CD14-positive monocyte (primary cell): ENCODE data around the gene ATP6V0A4. TPM values are rescaled to one million over a fixed set of nuclear protein-coding genes. Genes with fewer than 3 reads are reported as not detected.

Source experiments
- DNase-seq, 3 donors: peaks; one replicate each; pipeline ENCODE4 v3.0.0-alpha.2; 2011 to 2022
- H2AFZ ChIP-seq: 2 replicates; pipeline ENCODE4 v1.6.0; 2012; ENCODE audit warnings: mild to moderate bottlenecking, low read depth, low read length, inconsistent platforms; ENCODE audit not compliant: insufficient read depth, poor library complexity, severe bottlenecking
- H3K27ac ChIP-seq, 2 donors: 1 replicate in 1 of 2; 2 replicates in 1 of 2; pipeline ENCODE4 v1.5.1; 2012 to 2013; ENCODE audit warnings: low read length in 2 of 2, control low read depth in 1 of 2, inconsistent platforms in 1 of 2, low read depth in 1 of 2, mild to moderate bottlenecking in 1 of 2
- H3K27me3 ChIP-seq, 2 donors: one replicate each; pipeline versions ENCODE4 v1.6.0 to v1.6.1; 2011 to 2013; ENCODE audit warnings: low read length in 2 of 2; ENCODE audit not compliant: control insufficient read depth in 2 of 2, insufficient read depth in 2 of 2
- H3K36me3 ChIP-seq, 2 donors: replicated peaks in 1 of 2; 1 replicate in 1 of 2; 2 replicates in 1 of 2; pipeline versions ENCODE4 v1.5.1 to v1.6.1; 2012 to 2013; ENCODE audit warnings: low read length in 2 of 2, control low read depth in 1 of 2, inconsistent platforms in 1 of 2, mild to moderate bottlenecking in 1 of 2; ENCODE audit not compliant: insufficient read depth in 2 of 2, control insufficient read depth in 1 of 2
- H3K4me1 ChIP-seq, 2 donors: 1 replicate in 1 of 2; 2 replicates in 1 of 2; pipeline versions ENCODE4 v1.5.1 to v1.6.1; 2012 to 2013; ENCODE audit warnings: low read length in 2 of 2, control low read depth in 1 of 2, inconsistent platforms in 1 of 2, mild to moderate bottlenecking in 1 of 2, moderate library complexity in 1 of 2; ENCODE audit not compliant: insufficient read depth in 2 of 2, control insufficient read depth in 1 of 2
- H3K4me2 ChIP-seq: replicated peaks from 2 replicates; pipeline ENCODE3; 2012; ENCODE audit warnings: low read length, moderate library complexity, mild to moderate bottlenecking; ENCODE audit not compliant: poor library complexity, severe bottlenecking; ENCODE audit errors: extremely low read depth
- H3K4me3 ChIP-seq, 3 experiments: fragments of 200-600 bp in 1 of 3; sonication (generic) in 1 of 3; replicated peaks in 1 of 3; 1 replicate in 2 of 3; 2 replicates in 1 of 3; pipeline ENCODE4 v1.5.1; 2011 to 2013; ENCODE audit warnings: low read length in 3 of 3, mild to moderate bottlenecking in 3 of 3, control low read depth in 2 of 3, low read depth in 2 of 3, inconsistent platforms in 1 of 3, moderate library complexity in 1 of 3
- H3K79me2 ChIP-seq: 2 replicates; pipeline ENCODE4 v1.6.0; 2012; ENCODE audit warnings: mild to moderate bottlenecking, control low read depth, inconsistent platforms, low read length, moderate library complexity; ENCODE audit not compliant: insufficient read depth
- H3K9ac ChIP-seq: 2 replicates; pipeline ENCODE4 v1.6.0; 2017; ENCODE audit warnings: low read length, mild to moderate bottlenecking; ENCODE audit not compliant: insufficient read depth, poor library complexity, severe bottlenecking
- H3K9me3 ChIP-seq, 2 donors: replicated peaks in 1 of 2; 1 replicate in 1 of 2; 2 replicates in 1 of 2; pipeline versions ENCODE4 v1.5.1 to v1.6.1; 2012 to 2013; ENCODE audit warnings: low read length in 2 of 2, control low read depth in 1 of 2; ENCODE audit not compliant: control insufficient read depth in 1 of 2, insufficient read depth in 1 of 2
- H4K20me1 ChIP-seq: 2 replicates; pipeline ENCODE4 v1.6.0; 2012; ENCODE audit warnings: mild to moderate bottlenecking, low read length, control low read depth, moderate library complexity; ENCODE audit not compliant: insufficient read depth
- H3K27ac Mint-ChIP-seq, 7 donors: one replicate each; pipeline ENCODE4 v1.8.0; 2020; ENCODE audit warnings: mild to moderate bottlenecking in 7 of 7, mixed read lengths in 7 of 7, moderate library complexity in 6 of 7, inconsistent platforms in 2 of 7
- H3K27me3 Mint-ChIP-seq, 3 donors: one replicate each; pipeline ENCODE4 v1.8.0; 2021 to 2022; ENCODE audit warnings: low read depth in 3 of 3, mild to moderate bottlenecking in 3 of 3, mixed read lengths in 3 of 3, moderate library complexity in 3 of 3, inconsistent platforms in 1 of 3
- H3K36me3 Mint-ChIP-seq, 2 donors: one replicate each; pipeline ENCODE4 v1.8.0; 2020; ENCODE audit warnings: mixed read lengths in 2 of 2, inconsistent platforms in 1 of 2, mild to moderate bottlenecking in 1 of 2
- H3K4me1 Mint-ChIP-seq: one replicate; pipeline ENCODE4 v1.8.0; 2020; ENCODE audit warnings: mild to moderate bottlenecking, mixed read lengths
- H3K4me3 Mint-ChIP-seq, 2 donors: one replicate each; pipeline ENCODE4 v1.8.0; 2020; ENCODE audit warnings: mild to moderate bottlenecking in 2 of 2, mixed read lengths in 2 of 2, moderate library complexity in 1 of 2
- H3K9me3 Mint-ChIP-seq, 7 donors: one replicate each; pipeline ENCODE4 v1.8.0; 2020 to 2022; ENCODE audit warnings: mixed read lengths in 7 of 7, mild to moderate bottlenecking in 6 of 7, moderate library complexity in 6 of 7, inconsistent platforms in 2 of 7
- WGBS: methylation state at CpG from one replicate; pipeline ENCODE4 v1.1.5; 2013; ENCODE audit warnings: missing lambda C conversion rate; ENCODE audit not compliant: insufficient coverage; 5-methylcytosine and 5-hydroxymethylcytosine counted together
- intact Hi-C, 2 donors: fragments of 100-400 bp; cut with micrococcal nuclease; formaldehyde crosslinking; loops; one replicate each; pipeline versions ENCODE4 v1.15.0 to v1.15.1; 2023
- polyA plus RNA-seq, 3 donors: library from polyadenylated mRNA; depleted of rRNA in 1 of 3; unstranded in 2 of 3; stranded (reverse) in 1 of 3; fragments of 300-500 nt in 2 of 3; fragments of >200 nt in 1 of 3; fragmentation: Illumina TruSeq in 2 of 3; gene quantifications; 1 replicate in 2 of 3; 2 replicates in 1 of 3; pipeline ENCODE4 v1.2.3, GENCODE V29; 2012 to 2021
- TF ChIP-seq, protein P1 (sequence below): fragments of 200-600 bp; IDR thresholded peaks from one replicate; pipeline ENCODE4 v1.8.0; 2022; ENCODE audit warnings: antibody characterized with exemption, mild to moderate bottlenecking

The ATP6V0A4 gene
- polyA plus RNA-seq, 3 donors, result not detected

GRCh38 chr7:138684340-138684739 lies 113.7 kb downstream of the ATP6V0A4 start:
- TF ChIP-seq, protein P1, sequence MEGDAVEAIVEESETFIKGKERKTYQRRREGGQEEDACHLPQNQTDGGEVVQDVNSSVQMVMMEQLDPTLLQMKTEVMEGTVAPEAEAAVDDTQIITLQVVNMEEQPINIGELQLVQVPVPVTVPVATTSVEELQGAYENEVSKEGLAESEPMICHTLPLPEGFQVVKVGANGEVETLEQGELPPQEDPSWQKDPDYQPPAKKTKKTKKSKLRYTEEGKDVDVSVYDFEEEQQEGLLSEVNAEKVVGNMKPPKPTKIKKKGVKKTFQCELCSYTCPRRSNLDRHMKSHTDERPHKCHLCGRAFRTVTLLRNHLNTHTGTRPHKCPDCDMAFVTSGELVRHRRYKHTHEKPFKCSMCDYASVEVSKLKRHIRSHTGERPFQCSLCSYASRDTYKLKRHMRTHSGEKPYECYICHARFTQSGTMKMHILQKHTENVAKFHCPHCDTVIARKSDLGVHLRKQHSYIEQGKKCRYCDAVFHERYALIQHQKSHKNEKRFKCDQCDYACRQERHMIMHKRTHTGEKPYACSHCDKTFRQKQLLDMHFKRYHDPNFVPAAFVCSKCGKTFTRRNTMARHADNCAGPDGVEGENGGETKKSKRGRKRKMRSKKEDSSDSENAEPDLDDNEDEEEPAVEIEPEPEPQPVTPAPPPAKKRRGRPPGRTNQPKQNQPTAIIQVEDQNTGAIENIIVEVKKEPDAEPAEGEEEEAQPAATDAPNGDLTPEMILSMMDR, result no peak
- H3K4me1 Mint-ChIP-seq, result no peaks in the 10 kb centered on the region
- peaks cover 0 to 7% (median 0%) of the 10 kb centered on the region in 7 donors for H3K9me3 Mint-ChIP-seq
- Histone ChIP-seq H4K20me1 (no peaks in the 10 kb centered on the region), H3K27me3 (no peaks in the 10 kb centered on the region), H3K4me2 (no peak overlapping the region), H3K36me3 (no peaks in the 10 kb centered on the region), H3K27ac (no peak overlapping the region), H3K4me3 (no peak overlapping the region), H3K4me1 (no peaks in the 10 kb centered on the region), H3K79me2 (no peaks in the 10 kb centered on the region), H3K9me3 (no peaks in the 10 kb centered on the region), H2AFZ (no peak overlapping the region), H3K9ac (no peak overlapping the region)
- WGBS, result 100% methylated on average over 1 of the region's 3 CpGs
- DNase-seq, result no peak
- intact Hi-C loops, result no loop called here
- no peaks in the 10 kb centered on the region for H3K36me3 Mint-ChIP-seq
- H3K4me3 Mint-ChIP-seq, result no peak overlapping the region
- H3K27me3 Mint-ChIP-seq, result peaks cover 0 to 1% (median 1%) of the 10 kb centered on the region in 3 donors
- no peak overlapping the region for H3K27ac Mint-ChIP-seq

DNA sequence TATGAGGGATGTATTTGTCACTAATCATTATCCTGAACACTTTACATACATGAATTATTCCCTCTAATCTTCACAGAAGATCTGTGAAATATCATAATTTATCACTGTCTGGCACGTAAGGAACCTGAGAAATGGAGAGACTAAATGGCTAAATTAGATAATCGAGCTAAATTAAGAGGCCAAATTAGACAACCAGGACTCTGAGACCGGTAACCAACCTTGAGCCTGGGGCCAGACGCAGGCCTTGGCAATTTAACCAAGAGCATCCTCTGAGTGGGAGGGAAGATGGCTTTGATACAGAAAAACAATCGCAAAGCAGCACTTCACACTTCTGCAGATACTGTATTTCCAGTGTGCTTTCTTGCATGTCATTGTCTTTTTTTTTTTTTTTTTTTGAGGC lies 118.2 kb downstream of the ATP6V0A4 start:
- Histone ChIP-seq H3K4me3 (no peak overlapping the region), H3K4me1 (no peaks in the 10 kb centered on the region), H3K9ac (no peak overlapping the region), H3K36me3 (no peaks in the 10 kb centered on the region), H2AFZ (no peak overlapping the region), H3K4me2 (no peak overlapping the region), H3K9me3 (no peaks in the 10 kb centered on the region), H3K27ac (no peak overlapping the region), H4K20me1 (no peaks in the 10 kb centered on the region), H3K27me3 (no peaks in the 10 kb centered on the region), H3K79me2 (no peaks in the 10 kb centered on the region)
- no peak overlapping the region for H3K27ac Mint-ChIP-seq
- WGBS, result 98% methylated on average over 4 of the region's 5 CpGs
- peaks cover 0 to 3% (median 0%) of the 10 kb centered on the region in 7 donors for H3K9me3 Mint-ChIP-seq
- H3K4me1 Mint-ChIP-seq, result no peaks in the 10 kb centered on the region
- H3K36me3 Mint-ChIP-seq, result no peaks in the 10 kb centered on the region
- DNase-seq, result no peak
- peaks cover 1 to 2% (median 1%) of the 10 kb centered on the region in 3 donors for H3K27me3 Mint-ChIP-seq
- H3K4me3 Mint-ChIP-seq, result no peak overlapping the region
- TF ChIP-seq, protein P1, result no peak
- intact Hi-C loops, result no loop called here
